GM21619 (cell line): ENCODE results near the gene RPS6KA2.
A peak's percentile ranks its signal among the peaks of the same experiment; 100 is the strongest.

Source experiments
- ATAC-seq: cut with Tn5 transposase; IDR thresholded peaks from one replicate; pipeline ENCODE4 v1.9.1; 2021; ENCODE audit not compliant: unreplicated experiment

Gene RPS6KA2

GRCh38 chr6:166656230-166657151, 29.4 kb upstream of the RPS6KA2 start:
- ATAC-seq, result no peak

GRCh38 chr6:166655713-166656229, 28.7 kb upstream of the RPS6KA2 start:
- no peak for ATAC-seq

- no peak for ATAC-seq
Observed at GRCh38 chr6:166655251-166655650, 28.2 kb upstream of the RPS6KA2 start.

DNA sequence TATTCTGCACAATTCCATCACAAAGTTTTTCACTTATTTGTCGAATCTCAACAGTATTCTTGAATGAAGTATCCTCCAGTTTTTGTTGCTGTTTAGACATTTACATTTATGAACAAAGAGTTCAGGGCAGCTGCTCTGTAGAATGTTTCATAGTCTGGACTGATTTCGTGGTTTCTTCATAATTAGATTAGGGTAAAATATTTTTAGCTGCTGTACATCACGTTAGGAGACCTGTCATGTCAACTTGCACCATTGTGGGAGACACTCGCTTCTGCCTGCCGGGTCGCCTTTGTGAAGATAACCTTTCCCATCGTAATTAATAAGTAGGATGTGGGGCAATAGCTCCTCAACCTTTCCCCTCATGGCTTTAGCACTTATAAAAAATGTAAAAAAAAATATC, 27.5 kb upstream of the RPS6KA2 start:
- ATAC-seq, result no peak

- no peak for ATAC-seq
Observed at GRCh38 chr6:166653639-166653941, 26.5 kb upstream of the RPS6KA2 start.

DNA sequence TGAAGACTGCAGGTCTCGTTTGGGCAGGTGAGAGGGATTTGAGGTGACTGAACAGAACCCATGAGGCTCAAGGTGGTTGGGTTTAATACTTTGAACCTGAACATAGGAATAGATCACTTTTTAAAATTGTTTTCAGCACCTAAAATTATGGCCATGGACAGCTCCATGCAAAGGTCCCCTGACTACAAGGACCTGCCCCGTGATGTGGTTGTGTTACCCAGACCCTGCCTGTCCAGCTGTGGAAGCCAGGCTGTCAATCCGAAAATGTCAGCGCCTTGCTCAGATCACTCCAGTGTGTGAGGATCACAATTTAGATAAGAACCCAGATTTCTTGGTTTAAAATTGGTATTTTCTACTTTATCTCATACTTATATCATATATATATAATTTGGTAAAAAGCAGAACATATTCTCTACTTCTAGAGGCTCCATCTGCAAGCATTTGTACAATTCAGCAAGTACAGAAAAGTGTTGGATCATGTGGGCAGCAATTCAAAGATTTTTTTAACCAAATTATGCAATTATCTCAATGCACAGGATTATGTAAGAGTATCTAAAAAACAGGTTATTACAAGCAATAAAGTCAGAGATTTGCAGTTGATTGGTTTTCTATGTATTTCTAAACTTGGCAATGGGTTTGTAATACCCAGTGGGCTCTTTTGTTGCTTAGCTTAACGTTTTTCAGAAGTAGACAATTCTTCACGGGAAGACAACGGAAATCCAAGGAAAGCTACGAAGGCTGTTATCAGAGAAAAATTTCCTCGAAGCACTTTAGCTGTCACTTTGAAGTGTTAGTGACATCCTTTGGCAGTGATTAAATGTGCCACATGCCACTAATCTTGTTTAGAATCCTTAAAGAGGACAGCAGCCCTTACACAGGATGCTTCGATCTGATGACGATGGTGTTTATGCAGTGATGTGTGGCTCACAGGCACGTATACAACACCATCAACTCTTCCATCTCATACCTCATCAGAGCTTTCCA, 24.1 kb upstream of the RPS6KA2 start:
- ATAC-seq, result no peak

DNA sequence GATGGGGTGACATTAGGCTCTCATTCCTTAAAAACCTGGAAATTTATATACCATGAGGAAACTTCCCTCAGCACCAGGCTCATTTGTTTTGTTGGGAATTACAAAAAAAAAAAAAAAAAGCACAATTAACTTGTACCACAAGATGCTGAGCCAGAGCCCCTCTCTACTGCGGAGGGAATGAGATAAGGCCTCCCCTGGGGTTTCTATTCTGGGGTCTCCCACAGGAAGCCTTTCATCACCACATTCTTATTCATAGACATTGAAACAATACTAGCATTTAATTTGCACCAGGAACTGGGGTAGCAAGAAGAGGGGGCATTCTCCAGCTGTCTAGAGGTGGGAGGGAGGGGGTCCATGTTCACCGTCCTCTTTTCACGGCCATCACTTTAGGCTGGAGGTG, 23.0 kb upstream of the RPS6KA2 start:
- no peak for ATAC-seq

- no peak for ATAC-seq
Observed at GRCh38 chr6:166648846-166649245, 21.8 kb upstream of the RPS6KA2 start.

DNA sequence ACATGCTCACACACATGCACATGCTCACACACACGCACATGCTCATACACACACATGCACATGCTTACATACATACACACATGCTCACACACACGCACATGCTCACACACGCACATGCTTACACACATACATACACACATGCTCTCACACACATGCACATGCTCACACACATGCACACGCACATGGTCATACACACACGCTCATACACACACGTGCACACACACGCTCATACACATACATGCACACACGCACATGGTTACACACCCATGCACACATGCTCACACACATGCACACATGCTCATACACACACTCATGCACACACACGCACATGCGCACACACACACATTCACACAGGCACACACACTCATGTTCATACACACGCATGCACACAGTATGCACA, 20.8 kb upstream of the RPS6KA2 start:
- no peak for ATAC-seq

DNA sequence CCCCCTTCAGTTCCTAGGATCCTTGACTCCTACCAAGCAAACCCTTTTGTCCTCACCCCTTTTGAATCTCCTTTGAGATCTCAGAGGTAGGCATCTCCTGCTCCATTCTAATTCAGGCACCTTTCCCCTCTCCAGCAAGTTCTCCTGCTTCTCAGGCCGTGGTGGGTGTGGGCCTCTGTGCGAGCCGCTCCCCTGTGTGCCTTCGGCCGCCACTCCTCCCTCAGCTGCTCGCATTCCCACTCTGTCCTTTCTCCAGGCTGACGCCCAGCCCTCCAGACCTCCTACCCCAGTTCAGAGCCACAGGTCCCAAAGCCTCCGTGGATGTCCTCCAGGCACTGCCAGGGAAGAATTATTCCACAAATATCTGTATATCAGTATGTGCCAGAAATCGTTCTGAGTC, 19.7 kb upstream of the RPS6KA2 start:
- ATAC-seq, result no peak

DNA sequence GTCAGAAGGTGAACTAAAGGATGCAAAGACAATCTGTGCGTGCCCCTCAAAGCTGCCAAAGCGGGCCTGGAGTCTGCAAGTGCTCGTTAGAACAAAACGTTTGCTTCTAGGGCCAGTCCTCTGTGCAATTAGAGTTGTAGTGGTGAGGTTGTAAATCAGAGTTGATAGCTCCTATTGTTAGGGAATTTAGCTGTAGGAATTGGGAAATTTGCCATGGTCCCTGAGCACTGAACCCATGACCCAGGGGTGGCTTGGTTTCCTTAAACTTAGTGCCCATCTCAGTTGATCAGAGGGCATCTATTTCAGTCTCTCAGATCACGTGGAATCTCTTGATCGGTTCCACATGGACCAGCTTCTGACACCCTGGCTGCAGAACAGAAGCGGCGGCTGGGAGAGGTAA, 18.8 kb upstream of the RPS6KA2 start:
- ATAC-seq, result no peak

DNA sequence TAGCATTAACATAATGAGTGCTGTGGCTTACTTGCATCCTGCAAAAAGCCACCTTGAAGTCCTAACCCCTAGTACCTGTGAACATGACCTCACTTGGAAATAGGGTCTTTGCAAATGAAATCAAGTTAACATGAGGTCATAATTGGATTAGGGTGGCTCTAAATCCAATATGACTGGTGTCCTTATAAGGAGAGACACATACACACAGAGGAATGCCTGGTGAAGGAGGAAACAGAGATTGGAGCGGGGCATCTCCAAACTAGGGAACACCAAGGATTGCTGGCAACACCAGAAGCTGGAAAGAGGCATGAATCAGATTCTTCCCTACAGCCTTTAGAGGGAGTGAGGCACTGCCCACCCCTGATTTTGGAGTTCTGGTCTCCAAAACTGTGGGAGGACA, 17.6 kb upstream of the RPS6KA2 start:
- ATAC-seq, result no peak

DNA sequence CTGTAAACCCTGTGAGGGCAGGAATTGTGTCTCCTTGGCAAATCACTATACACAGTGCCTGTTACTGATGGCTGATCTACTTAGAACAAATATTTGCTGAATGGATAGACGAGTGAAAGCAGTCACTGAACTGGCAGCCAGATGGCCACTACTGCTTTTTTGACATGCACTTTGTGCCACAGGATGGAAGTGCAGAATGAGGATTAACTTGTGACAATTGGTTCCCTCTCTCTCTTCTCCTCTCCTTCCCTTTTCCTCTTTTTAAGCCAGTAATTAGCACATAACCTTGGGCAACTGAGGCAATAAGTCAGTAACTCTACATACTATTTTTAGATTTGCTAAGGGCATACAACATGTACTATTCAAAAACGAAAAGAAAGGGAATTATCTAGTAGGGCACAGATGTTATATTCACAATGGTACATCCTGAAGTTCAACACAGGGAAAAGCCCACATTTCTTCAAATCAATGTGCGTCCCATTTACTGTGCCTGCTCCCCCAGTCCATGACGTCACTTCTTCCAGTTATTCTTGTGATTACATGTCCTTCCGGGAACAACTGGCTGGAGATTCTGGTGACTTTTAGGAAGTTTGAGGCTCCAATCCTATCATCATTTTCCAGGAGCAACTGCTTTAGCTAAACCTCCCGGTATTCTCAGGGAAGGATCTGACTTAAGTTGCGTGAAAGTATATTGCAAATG, 17.0 kb upstream of the RPS6KA2 start:
- no peak for ATAC-seq

DNA sequence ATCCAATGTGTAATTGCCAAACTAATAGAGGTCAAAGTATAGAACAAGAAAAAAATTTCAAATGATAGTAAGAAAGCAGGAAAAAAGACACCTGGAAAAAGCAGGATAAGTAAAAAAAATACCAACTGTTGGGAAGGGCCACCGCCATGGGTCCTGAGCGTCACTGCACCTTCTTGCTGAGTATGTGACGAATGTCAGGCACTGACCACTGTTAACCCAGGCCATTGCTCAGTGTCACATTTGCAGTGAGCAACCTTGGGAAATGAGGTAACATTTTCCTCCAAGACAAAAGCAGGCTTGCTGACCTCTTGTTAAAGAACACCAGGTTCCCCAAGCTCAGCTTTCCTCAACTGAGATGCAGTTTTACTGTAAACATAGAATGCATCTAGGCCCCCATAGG, 15.6 kb upstream of the RPS6KA2 start:
- no peak for ATAC-seq

DNA sequence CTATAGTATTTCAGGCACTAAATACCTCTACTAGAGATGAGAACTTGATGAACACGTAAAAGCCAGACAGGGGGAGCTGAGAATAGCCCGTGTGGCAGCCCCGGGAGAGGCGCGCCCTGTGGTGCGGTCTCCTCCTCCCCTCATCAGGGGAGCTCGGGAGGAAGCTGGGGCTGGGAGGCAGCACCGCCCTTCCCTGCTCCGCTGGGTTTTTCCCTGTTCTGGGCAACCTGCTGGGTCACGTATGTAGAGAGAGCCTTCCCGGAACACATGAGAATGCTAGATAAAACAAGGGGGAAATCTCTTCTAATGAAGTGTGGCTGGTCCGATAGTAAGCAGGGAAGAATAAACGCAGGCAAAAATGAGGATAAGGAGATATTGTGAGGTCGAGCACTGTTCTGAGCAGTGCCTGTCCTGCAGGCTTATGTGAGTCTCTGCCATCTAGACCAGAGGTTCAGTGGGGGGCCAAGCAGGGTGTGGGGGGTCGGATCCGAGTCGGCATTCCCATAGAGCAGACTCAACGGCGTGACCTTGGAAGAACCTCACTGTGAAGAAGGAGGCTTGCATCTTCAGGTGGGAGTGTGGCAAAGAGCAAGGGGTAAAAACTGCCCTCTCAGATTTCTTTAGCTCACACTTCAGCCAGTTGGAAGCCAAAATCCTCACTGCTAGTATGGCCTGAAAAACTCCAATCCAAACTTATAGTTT, 13.4 kb upstream of the RPS6KA2 start:
- ATAC-seq, result peak; percentile 63

DNA sequence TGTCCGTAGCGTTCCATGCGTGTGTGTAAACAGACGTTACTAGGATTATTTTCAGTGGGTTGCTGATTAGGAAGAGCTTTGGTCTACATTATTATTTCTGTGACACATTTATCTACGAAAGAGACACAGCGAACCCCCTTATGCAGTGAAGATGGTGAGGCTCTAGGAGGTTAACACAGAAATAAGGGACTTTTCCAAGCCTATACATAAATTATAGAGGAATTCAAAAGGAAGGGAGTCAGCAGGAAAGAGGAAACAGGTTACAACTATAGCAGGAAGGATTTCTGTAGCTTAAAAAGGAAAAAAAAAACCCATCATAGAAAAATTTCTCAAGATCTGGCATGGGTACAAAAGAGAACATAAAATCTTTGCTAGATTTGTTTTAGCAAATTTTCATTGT, 12.9 kb upstream of the RPS6KA2 start:
- ATAC-seq, result no peak

- ATAC-seq, result no peak
Observed at GRCh38 chr6:166638573-166638964, 11.5 kb upstream of the RPS6KA2 start.

DNA sequence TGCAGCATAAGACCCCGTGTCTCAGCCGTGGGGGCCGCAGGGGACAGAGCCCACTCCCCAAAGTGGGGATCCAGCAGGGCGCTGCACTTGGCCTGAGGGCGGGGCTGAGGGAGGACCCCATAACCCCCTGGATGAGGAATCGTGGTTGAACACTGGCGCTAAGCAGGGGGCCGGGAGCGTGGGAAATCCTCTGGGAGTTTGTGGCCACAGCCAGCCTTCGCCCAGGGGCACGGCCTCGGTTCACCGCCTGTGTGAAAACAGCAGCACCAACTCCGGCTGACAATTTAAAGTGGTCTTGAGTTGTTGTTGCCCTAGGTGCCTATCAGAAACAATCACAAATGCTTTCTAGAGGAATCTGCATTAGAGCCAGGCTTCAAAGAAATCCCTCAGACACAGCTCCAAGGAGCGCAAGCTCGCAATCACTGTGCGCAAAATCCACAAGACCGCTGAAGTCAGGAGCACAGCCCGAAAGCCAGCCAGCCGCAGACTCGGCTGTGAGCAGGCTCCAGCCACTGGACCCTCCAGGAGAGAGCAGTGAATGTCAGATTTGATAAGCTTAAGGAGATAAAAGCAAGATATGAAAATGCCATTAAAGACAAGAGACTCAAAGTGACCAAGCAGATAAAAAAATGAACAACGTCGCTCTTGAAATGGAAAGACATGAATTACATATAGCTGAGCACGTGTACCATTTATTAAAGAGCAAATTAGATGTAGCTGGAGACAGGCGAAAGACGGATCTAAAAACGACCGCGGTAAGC, 10.9 kb upstream of the RPS6KA2 start:
- ATAC-seq, result no peak

DNA sequence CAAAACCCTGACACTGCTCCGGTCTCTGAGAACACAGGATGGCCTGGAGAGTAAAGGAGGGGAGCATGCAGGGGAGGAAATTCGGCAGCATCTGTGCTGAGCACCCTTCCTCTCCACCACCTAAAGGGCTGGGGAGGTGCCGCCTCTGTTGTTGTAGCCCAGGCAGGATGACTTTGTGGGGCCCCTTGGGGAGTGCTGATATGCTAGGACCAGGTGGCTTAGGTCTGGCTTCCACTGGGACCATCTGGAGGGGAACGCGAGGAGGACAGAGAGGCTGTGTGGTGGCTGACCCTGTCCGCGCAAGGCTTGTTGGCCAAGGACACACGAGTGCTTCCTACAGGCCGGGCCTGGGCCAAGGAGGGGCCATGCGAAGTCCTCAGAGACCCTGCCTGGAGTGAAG, 9.9 kb upstream of the RPS6KA2 start:
- ATAC-seq, result no peak
